Measurements from ENCODE around the gene CDC20B. TPM values are rescaled to one million over a fixed set of nuclear protein-coding genes. Genes with fewer than 3 reads are reported as not detected.
"Not testable (repeated sequence)": the region's sequence is repeated elsewhere in the genome, so short reads cannot be mapped to it uniquely, and the experiment has no call there.

CDC20B gene
- total RNA-seq, 1 donor from 2014 or later, result not detected

DNA sequence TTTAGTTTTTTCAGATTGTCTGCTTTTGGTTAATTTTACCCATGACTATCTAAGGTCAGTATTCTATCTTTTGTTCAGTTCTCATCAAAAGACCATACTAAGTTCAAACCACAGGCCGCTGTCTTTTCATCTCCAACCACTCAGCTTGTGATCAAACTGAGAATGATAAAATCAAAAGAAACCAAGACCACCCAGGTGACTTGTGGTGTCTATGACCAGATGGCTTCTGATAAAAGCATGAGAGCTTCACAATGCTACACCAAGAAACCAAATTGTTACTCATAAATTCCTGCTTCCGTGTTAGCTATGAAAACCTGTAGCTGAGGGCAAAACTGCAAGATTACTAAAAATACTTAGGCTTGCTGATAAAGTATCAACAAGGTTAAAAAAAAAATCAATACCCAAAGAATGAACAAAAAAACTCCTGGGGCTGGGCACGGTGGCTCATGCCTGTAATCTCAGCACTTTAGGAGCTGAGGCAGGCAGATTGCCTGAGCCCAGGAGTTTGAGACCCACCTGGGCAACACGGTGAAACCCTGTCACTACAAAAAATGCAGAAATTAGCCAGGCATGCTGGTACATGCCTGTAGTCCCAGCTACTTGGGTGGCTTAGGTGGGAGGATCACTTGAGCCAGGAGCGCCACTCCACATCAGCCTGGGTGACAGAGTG is 38.8 kb downstream of the CDC20B start:
- Histone ChIP-seq H3K27me3 (no peaks in the 10 kb centered on the region), H3K36me3 (no peaks in the 10 kb centered on the region), H3K4me1 (no peaks in the 10 kb centered on the region), H3K4me3 (no peak overlapping the region), H3K9me3 (no peaks in the 10 kb centered on the region), H3K27ac (no peak overlapping the region)
- no peak for DNase-seq (ENCODE audit: low spot score in 2 of 2)
- TF ChIP-seq, protein P1, sequence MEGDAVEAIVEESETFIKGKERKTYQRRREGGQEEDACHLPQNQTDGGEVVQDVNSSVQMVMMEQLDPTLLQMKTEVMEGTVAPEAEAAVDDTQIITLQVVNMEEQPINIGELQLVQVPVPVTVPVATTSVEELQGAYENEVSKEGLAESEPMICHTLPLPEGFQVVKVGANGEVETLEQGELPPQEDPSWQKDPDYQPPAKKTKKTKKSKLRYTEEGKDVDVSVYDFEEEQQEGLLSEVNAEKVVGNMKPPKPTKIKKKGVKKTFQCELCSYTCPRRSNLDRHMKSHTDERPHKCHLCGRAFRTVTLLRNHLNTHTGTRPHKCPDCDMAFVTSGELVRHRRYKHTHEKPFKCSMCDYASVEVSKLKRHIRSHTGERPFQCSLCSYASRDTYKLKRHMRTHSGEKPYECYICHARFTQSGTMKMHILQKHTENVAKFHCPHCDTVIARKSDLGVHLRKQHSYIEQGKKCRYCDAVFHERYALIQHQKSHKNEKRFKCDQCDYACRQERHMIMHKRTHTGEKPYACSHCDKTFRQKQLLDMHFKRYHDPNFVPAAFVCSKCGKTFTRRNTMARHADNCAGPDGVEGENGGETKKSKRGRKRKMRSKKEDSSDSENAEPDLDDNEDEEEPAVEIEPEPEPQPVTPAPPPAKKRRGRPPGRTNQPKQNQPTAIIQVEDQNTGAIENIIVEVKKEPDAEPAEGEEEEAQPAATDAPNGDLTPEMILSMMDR (IDR thresholded peaks at IDR 0.05), result no peak
- intact Hi-C loops (cut with DNase I), result no loop called here

DNA sequence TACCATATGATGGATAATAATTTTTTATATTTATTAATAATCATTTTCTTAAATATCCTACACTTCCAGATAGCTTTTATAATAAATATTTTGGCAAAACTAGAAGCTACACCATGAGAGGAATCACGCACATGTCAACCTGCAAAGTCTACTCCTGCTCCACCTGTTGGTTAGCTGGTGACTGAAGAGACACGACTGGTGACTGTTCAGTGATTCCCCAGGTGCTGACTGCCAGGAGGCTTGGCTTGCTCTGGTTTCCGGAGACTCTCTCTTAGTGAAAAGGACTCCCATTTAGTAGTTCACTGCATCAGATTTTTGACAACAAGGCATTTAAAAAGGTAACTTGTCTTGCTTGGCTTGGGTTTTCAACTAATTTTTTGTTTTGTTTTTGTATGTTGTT is 49.6 kb downstream of the CDC20B start:
- Histone ChIP-seq H3K9me3 (no peaks in the 10 kb centered on the region), H3K27me3 (no peaks in the 10 kb centered on the region), H3K4me1 (no peaks in the 10 kb centered on the region), H3K36me3 (no peaks in the 10 kb centered on the region), H3K27ac (no peak overlapping the region), H3K4me3 (no peak overlapping the region)
- TF ChIP-seq, protein P1 (IDR thresholded peaks at IDR 0.05), result no peak
- intact Hi-C loops (cut with DNase I), result no loop called here
- DNase-seq (ENCODE audit: low spot score in 2 of 2), result no peak

DNA sequence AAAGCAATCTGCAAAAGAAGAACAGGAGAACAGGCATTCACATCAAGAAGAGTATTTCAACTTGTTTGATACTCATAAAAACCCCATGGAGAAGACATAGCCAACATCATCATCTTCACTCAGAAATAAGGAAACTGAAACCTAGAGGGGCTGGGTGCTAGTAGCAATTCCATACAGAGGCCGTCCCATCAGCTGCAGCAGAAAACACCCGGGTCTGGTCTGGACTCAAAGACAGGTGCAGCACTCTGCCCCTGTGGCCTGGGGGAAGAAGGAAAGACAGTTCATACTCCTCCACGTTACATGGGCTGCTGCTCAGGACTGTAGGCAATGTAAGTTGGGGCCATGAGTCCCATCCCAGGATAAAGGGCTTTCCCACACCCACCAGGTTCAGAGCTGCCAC is 58.9 kb downstream of the CDC20B start:
- Histone ChIP-seq H3K36me3 (no peaks in the 10 kb centered on the region), H3K27me3 (no peaks in the 10 kb centered on the region), H3K4me1 (no peaks in the 10 kb centered on the region), H3K9me3 (peaks cover 0 to 3% of the 10 kb centered on the region in 2 donors), H3K27ac (no peak overlapping the region), H3K4me3 (no peak overlapping the region)
- TF ChIP-seq, protein P1 (IDR thresholded peaks at IDR 0.05), result no peak
- no peak for DNase-seq (ENCODE audit: low spot score in 2 of 2)
- intact Hi-C loops (cut with DNase I), result no loop called here

DNA sequence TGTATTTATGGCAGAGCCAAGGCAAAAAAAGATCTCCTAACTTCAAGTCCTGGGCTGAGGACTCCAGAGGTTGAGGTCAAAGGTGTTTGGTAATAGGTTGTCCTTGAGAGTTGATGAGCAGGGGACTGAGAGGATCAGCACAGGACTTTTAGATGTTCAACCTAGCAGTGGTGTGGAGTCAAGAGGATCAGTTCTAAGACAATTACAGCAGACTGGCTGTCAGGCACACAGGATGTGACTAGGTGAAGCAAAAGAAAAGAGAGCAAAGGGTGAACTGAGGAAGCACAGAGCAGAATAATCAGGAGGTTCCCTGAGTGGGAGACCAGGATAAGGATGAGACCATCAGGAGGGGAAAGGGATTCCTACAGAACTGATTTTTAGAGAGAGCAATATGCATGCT is 59.6 kb downstream of the CDC20B start:
- Histone ChIP-seq H3K4me3 (no peak overlapping the region), H3K4me1 (no peaks in the 10 kb centered on the region), H3K27ac (no peak overlapping the region), H3K9me3 (peaks cover 0 to 3% of the 10 kb centered on the region in 2 donors), H3K36me3 (no peaks in the 10 kb centered on the region), H3K27me3 (no peaks in the 10 kb centered on the region)
- TF ChIP-seq, protein P1 (IDR thresholded peaks at IDR 0.05), result no peak
- intact Hi-C loops (cut with DNase I), result no loop called here
- no peak for DNase-seq (ENCODE audit: low spot score in 2 of 2)

DNA sequence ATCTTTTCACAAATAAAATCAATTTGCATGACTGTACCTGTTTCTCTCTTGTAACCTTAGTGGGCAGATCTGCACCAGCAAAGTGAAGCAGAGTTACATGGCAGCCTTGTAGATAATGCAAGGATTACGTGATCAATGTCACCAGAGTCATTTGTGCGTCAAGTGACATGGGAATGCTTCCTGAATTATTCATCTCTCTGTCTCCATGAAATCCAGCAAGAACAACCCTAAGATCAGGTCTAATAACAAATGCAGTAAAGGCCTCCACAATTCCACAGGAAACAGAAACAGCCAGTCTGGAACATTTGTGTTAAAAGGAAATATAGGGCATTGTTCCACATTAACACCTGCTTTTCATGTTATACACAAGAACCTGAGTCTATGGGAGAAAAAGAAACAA is 62.8 kb downstream of the CDC20B start:
- Histone ChIP-seq H3K36me3 (no peaks in the 10 kb centered on the region), H3K4me3 (no peak overlapping the region), H3K4me1 (no peaks in the 10 kb centered on the region), H3K27ac (no peak overlapping the region), H3K27me3 (no peaks in the 10 kb centered on the region), H3K9me3 (peaks cover 0 to 3% of the 10 kb centered on the region in 2 donors)
- intact Hi-C loops (cut with DNase I), result no loop called here
- no peak for DNase-seq (ENCODE audit: low spot score in 2 of 2)
- TF ChIP-seq, protein P1 (IDR thresholded peaks at IDR 0.05), result no peak

DNA sequence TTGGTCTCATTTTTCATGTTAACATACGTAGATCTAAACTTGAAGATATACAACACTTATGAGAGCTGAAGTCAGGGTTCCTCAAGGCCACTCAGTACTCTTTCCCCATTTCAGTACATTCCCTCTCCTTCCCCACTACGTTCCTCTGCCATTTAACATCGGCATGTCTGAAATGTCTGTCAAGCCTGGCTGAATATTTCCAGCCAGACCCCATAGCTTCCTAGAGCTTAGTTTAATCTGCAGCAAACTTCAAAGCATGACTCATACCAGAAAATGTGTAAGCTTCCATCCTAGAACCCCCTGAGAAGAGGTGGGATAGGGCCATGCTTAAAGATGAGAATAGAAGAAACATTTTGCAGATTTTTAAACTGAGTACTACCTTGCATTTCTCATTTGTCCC is 64.3 kb downstream of the CDC20B start:
- DNase-seq (ENCODE audit: low spot score in 2 of 2), result no peak
- H3K36me3 ChIP-seq, result no peaks in the 10 kb centered on the region
- intact Hi-C loops (cut with DNase I), result no loop called here
- H3K9me3 ChIP-seq, result peaks cover 0 to 3% of the 10 kb centered on the region in 2 donors
- TF ChIP-seq, protein P1 (IDR thresholded peaks at IDR 0.05), result no peak
- no peaks in the 10 kb centered on the region for H3K4me1 ChIP-seq
- H3K27ac ChIP-seq, result no peak overlapping the region
- H3K27me3 ChIP-seq, result no peaks in the 10 kb centered on the region
- no peak overlapping the region for H3K4me3 ChIP-seq

DNA sequence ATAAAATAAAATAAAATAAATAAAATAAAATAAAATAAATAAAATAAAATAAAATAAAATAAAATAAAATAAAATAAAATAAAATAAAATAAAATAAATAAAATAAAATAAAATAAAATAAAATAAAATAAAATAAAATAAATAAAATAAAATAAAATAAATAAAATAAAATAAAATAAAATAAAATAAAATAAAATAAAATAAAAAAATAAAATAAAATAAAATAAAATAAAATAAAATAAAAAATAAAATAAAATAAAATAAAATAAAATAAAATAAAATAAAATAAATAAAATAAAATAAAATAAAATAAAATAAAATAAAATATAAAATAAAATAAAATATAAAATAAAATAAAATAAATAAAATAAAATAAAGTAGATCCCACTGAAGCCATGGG is 67.0 kb downstream of the CDC20B start:
- intact Hi-C loops (cut with DNase I); H3K4me1 ChIP-seq; H3K27me3 ChIP-seq; H3K36me3 ChIP-seq; DNase-seq (ENCODE audit: low spot score in 2 of 2); H3K27ac ChIP-seq; H3K9me3 ChIP-seq; H3K4me3 ChIP-seq: not testable (repeated sequence)
